Adrenal gland (tissue), 5 donors: ENCODE results near the gene FAT4.

Experiments
- POLR2A ChIP-seq, 2 donors: fragments of 450-650 bp; IDR thresholded peaks; one replicate each; pipeline ENCODE4 v1.6.1; 2017; ENCODE audit warnings: antibody characterized with exemption in 2 of 2, mild to moderate bottlenecking in 2 of 2, moderate library complexity in 1 of 2
- TF ChIP-seq, protein P1 (sequence below), 6 experiments: fragments of 450-650 bp in 4 of 6; fragments of 200-600 bp in 2 of 6; sonication (generic) in 1 of 6; IDR thresholded peaks; 1 replicate in 5 of 6; 2 replicates in 1 of 6; pipeline versions ENCODE4 v1.5.1 to v1.8.0; 2016 to 2021; ENCODE audit warnings: antibody characterized with exemption in 6 of 6, mild to moderate bottlenecking in 2 of 6, moderate library complexity in 1 of 6
- donor health status: DM: no; HTN: no; CAD: no.

DNA sequence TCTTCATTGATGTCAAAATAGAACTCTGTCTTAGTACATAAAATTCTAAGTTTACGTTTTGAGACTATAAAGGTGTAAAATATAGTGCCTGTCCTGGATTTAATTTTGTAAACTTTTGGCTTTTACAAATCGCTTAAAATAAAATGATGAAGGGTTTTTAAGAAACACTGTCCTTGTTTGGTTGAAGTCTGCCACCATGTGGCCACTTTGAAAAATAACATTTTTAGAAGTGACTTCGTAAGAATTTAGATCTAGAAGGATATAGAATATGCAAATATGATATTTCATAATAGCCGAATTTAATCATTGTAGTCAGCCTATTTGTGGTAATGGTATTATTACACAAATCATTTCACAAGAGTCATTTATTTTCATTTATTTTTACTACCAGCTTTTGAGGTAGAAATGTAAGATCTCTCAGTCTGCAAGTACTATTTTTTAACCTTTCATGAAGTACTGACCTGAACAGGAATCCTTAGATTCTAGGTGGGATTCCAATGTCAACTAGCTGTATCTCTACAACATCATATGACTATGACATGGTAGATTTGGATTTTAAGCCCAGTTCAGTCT lies 31.0 kb upstream of the FAT4 start:
- TF ChIP-seq, protein P1, sequence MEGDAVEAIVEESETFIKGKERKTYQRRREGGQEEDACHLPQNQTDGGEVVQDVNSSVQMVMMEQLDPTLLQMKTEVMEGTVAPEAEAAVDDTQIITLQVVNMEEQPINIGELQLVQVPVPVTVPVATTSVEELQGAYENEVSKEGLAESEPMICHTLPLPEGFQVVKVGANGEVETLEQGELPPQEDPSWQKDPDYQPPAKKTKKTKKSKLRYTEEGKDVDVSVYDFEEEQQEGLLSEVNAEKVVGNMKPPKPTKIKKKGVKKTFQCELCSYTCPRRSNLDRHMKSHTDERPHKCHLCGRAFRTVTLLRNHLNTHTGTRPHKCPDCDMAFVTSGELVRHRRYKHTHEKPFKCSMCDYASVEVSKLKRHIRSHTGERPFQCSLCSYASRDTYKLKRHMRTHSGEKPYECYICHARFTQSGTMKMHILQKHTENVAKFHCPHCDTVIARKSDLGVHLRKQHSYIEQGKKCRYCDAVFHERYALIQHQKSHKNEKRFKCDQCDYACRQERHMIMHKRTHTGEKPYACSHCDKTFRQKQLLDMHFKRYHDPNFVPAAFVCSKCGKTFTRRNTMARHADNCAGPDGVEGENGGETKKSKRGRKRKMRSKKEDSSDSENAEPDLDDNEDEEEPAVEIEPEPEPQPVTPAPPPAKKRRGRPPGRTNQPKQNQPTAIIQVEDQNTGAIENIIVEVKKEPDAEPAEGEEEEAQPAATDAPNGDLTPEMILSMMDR (IDR thresholded peaks at IDR 0.05) = peak in 5 of 6 experiments; percentile 39 to 67 (median 61)
- TF ChIP-seq POLR2A (IDR thresholded peaks at IDR 0.05) = no peak
